ENCODE results near the gene NUDT17. TPM values are rescaled to one million over a fixed set of nuclear protein-coding genes. Genes with fewer than 3 reads are reported as not detected.
A peak's percentile ranks its signal among the peaks of the same experiment; 100 is the strongest.

Gene NUDT17
- total and polyA plus RNA-seq, 2 donors (not counting 1 experiment from before 2014, with no cell fraction given): 7.7 TPM

DNA sequence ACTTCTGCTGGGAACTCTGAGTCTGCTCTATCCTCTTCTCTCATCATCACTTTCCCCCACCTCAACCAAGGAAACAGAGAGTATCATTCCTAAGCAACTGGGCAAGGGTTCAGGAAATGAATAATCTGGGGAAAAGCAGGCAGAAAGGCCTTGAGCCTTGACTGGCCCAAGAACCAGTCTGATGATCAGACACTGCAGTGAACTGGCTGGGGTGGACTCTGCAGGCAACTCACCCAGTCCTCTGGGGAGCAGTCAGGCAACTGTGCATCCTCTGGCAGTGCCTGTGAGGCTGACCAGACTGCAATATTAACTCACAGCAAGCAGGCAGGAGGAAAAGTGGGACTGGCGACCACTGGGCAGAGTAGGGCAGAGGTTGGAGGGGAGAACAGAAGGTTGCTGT is 39.2 kb downstream of the NUDT17 start:
- DNase-seq (no peak), ATAC-seq (ENCODE audit: low read depth) (no peak)
- H3K4me3 Mint-ChIP-seq: peak overlapping the region; percentile 87
- no peak for TF ChIP-seq CTCF (IDR thresholded peaks at IDR 0.05)
- Histone ChIP-seq H3K4me1 (ENCODE audit: control insufficient read depth in 2 of 2, insufficient read depth in 2 of 2, low read length in 2 of 2) (peaks cover 11 to 12% of the 10 kb centered on the region in 2 donors), H3K9ac (ENCODE audit: low read length) (no peak overlapping the region), H3K36me3 (replicated peaks in 1 of 2; ENCODE audit: control extremely low read depth in 1 of 2, control insufficient read depth in 1 of 2, extremely low read depth in 1 of 2, insufficient read depth in 2 of 2, low read length in 1 of 2) (no peaks in the 10 kb centered on the region), H3K4me2 (replicated peaks; ENCODE audit: low read depth, low read length, poor library complexity, severe bottlenecking) (peak overlapping the region; percentile 90), H3K4me3 (ENCODE audit: control extremely low read depth in 1 of 5, extremely low read depth in 1 of 5, insufficient read depth in 1 of 5, low read depth in 2 of 5, low read length in 4 of 5) (no peak overlapping the region), H3K79me2 (ENCODE audit: control insufficient read depth, insufficient read depth, low read length) (no peaks in the 10 kb centered on the region), H3K9me3 (ENCODE audit: control extremely low read depth in 1 of 3, control insufficient read depth in 2 of 3, insufficient read depth in 1 of 3, low read length in 2 of 3) (no peaks in the 10 kb centered on the region), H4K20me1 (ENCODE audit: control insufficient read depth, insufficient read depth, low read length, poor library complexity, severe bottlenecking) (no peaks in the 10 kb centered on the region), H3K27ac (ENCODE audit: low read length in 2 of 2) (no peak overlapping the region), H2AFZ (ENCODE audit: insufficient read depth, low read depth, low read length, poor library complexity, severe bottlenecking) (no peak overlapping the region), H3K27me3 (replicated peaks in 1 of 4; ENCODE audit: control extremely low read depth in 1 of 4, control insufficient read depth in 3 of 4, insufficient read depth in 4 of 4, low read length in 3 of 4) (peaks cover 0 to 24% (median 18%) of the 10 kb centered on the region in 4 experiments)
- H3K27ac Mint-ChIP-seq: no peak overlapping the region
- CTCF ChIA-PET: interaction anchor here (1.4 to 2.4 kb wide), 3 partner anchors 8 to 39 kb away, joined by 3 to 9 read pairs (median 7); partner anchors contain the start of gene NUDT17
- H3K4me1 Mint-ChIP-seq: peaks cover 22% of the 10 kb centered on the region
- intact Hi-C loops (cut with micrococcal nuclease): loop anchor here (1.0 to 5.0 kb wide), 3 partner anchors 25 to 37 kb away; partner anchors contain the start of genes NUDT17, PEX11B and PIAS3
- H3K9me3 Mint-ChIP-seq (ENCODE audit: insufficient read depth): no peaks in the 10 kb centered on the region
- POLR2A ChIA-PET: interaction anchor here (1.4 to 4.2 kb wide), 2 partner anchors 26 to 39 kb away, joined by 4 to 22 read pairs; partner anchors contain the start of genes NUDT17 and PIAS3
- WGBS (ENCODE audit: insufficient coverage): 100% methylated on average over 1 of the region's 1 CpG
- peaks cover 29% of the 10 kb centered on the region for H3K27me3 Mint-ChIP-seq

DNA sequence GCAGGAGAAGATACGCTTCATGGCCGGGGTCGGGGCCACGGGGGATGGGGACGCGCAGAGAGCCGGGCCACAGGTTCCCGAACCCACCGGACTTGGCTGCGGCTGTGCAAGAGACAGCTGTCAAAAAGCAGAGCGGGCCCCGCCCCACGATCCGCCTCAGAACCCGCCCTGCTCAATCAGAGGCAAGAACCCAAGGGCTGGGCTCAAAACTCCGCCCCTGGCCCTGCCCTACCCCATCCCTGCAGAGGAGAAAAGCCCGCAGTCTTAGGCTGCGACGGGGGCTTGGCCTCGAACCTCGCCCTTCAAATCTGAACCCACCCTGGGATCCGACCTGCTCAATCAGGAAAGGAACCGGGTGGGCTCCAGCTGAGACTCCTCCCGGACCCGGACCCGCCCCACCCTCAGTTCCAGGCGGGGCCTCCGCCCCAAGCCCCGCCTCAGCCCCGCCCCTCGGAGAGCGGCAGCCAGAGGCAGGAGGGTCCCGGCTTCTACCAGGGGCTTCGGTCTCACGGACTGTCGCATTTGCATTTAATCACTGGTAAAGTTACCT is 40.4 kb downstream of the NUDT17 start, which contains the start of gene ANKRD35:
ANKRD35 (minus strand) TSS at position 129 of the 550 bp plus-strand sequence; CDS start at position 21, 108 bp downstream.
- Histone ChIP-seq H3K27me3 (replicated peaks in 1 of 4; ENCODE audit: control extremely low read depth in 1 of 4, control insufficient read depth in 3 of 4, insufficient read depth in 4 of 4, low read length in 3 of 4) (peaks cover 0 to 24% (median 18%) of the 10 kb centered on the region in 4 experiments), H3K36me3 (replicated peaks in 1 of 2; ENCODE audit: control extremely low read depth in 1 of 2, control insufficient read depth in 1 of 2, extremely low read depth in 1 of 2, insufficient read depth in 2 of 2, low read length in 1 of 2) (no peaks in the 10 kb centered on the region), H4K20me1 (ENCODE audit: control insufficient read depth, insufficient read depth, low read length, poor library complexity, severe bottlenecking) (no peaks in the 10 kb centered on the region), H3K27ac (ENCODE audit: low read length in 2 of 2) (no peak within 1 kb of the TSS), H2AFZ (ENCODE audit: insufficient read depth, low read depth, low read length, poor library complexity, severe bottlenecking) (peak within 1 kb of the TSS; percentile 89), H3K4me3 (ENCODE audit: control extremely low read depth in 1 of 5, extremely low read depth in 1 of 5, insufficient read depth in 1 of 5, low read depth in 2 of 5, low read length in 4 of 5) (peak within 1 kb of the TSS; percentile 12 to 84 (median 63)), H3K9ac (ENCODE audit: low read length) (peak within 1 kb of the TSS; percentile 71), H3K4me2 (replicated peaks; ENCODE audit: low read depth, low read length, poor library complexity, severe bottlenecking) (peak within 1 kb of the TSS; percentile 90), H3K79me2 (ENCODE audit: control insufficient read depth, insufficient read depth, low read length) (no peaks in the 10 kb centered on the region), H3K9me3 (ENCODE audit: control extremely low read depth in 1 of 3, control insufficient read depth in 2 of 3, insufficient read depth in 1 of 3, low read length in 2 of 3) (no peaks in the 10 kb centered on the region), H3K4me1 (ENCODE audit: control insufficient read depth in 2 of 2, insufficient read depth in 2 of 2, low read length in 2 of 2) (peaks cover 11 to 12% of the 10 kb centered on the region in 2 donors)
- WGBS (ENCODE audit: insufficient coverage): under 1% methylated on average over 31 of the region's 36 CpGs
- peaks cover 29% of the 10 kb centered on the region for H3K27me3 Mint-ChIP-seq
- peaks cover 22% of the 10 kb centered on the region for H3K4me1 Mint-ChIP-seq
- intact Hi-C loops (cut with micrococcal nuclease): loop anchor here (1.0 to 5.0 kb wide), 3 partner anchors 27 to 39 kb away; partner anchors contain the start of genes NUDT17, PEX11B and PIAS3
- CTCF ChIA-PET: interaction anchor here (0.9 to 2.4 kb wide), 3 partner anchors 14 to 79 kb away, joined by 3 to 9 read pairs (median 3); partner anchors contain the start of genes ANKRD34A, NUDT17 and POLR3GL
- H3K27ac Mint-ChIP-seq: peak within 1 kb of the TSS; percentile 26
- DNase-seq (peak; percentile 91), ATAC-seq (ENCODE audit: low read depth) (peak; percentile 99)
- no peaks in the 10 kb centered on the region for H3K9me3 Mint-ChIP-seq (ENCODE audit: insufficient read depth)
- H3K4me3 Mint-ChIP-seq: peak within 1 kb of the TSS; percentile 87
- POLR2A ChIA-PET: interaction anchor here (0.8 to 4.2 kb wide), 3 partner anchors 27 to 41 kb away, joined by 4 to 22 read pairs (median 4); partner anchors contain the start of genes NUDT17, PEX11B and PIAS3
- TF ChIP-seq EZH2 (IDR thresholded peaks at IDR 0.05; ENCODE audit: borderline replicate concordance, insufficient read depth, low read depth, low read length, poor library complexity, severe bottlenecking) (no peak), CTCF (IDR thresholded peaks at IDR 0.05) (no peak)
